Activated CD4-positive, alpha-beta T cell treated with anti-CD3 and anti-CD28 coated beads, Interleukin-2, amount 50 U/mL, for 24 hours (primary cell): ENCODE results near the gene KCNMA1.

Experiments
- DNase-seq, 2 donors: peaks; one replicate each; pipeline ENCODE4 v3.0.0-alpha.2; 2020; ENCODE audit warnings: low read depth in 1 of 2, low spot score in 1 of 2

Gene KCNMA1

DNA sequence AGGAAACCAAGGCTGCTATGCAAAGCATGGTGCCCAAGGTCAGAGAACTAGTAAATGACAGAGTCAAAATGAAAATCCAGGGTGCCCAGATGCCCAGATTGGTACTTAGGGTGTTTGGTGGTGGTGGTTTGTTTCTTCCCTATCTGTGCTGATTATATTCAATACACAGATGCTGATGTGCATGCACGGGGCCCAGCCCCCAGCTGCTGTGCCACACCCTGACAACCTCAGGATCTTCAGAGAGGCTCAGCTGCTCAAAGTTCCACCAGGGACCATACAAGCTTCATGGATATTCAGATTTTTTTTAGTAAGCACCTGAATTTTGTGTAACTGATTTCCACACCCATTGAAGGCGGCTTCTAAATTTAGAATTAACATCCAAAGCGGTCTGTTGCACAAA, 75.6 kb downstream of the KCNMA1 start:
- DNase-seq = no peak

DNA sequence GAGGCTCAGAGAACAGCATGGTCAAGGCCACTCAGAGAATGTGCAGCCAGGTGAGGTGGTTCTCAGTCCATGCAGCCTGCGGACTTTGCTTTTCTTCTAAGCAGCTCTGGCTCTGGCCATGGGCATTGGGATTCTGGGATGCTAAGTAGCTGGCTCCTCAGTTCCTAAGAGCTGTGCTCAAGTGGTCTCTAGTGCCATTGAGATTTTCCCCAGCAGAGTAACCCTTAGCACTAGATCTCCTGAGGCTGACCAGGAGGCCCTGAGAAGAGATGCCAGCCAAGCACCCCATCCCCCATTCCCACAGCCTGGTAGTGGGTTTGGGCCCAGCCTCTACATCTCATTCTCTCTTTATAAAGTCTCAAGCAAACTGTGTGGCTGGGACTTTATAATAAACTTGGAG, 77.1 kb downstream of the KCNMA1 start:
- no peak for DNase-seq

DNA sequence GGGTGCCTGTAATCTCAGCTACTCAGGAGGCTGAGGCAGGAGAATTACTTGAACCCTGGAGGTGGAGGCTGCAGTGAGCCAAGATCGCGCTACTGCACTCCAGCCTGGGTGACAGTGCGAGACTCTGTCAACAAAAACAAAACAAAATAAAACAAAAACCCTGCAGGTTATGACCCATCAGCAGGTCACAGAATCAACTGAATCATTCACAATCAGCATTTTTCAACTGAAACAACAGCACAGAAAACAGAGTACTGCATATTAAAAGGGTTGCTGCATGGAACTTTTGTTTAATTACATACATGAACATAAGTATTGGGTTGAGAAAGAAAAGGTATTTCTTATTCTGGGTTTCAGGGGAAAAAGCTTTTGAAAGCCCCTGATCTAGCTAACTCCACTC, 77.6 kb downstream of the KCNMA1 start:
- no peak for DNase-seq

DNA sequence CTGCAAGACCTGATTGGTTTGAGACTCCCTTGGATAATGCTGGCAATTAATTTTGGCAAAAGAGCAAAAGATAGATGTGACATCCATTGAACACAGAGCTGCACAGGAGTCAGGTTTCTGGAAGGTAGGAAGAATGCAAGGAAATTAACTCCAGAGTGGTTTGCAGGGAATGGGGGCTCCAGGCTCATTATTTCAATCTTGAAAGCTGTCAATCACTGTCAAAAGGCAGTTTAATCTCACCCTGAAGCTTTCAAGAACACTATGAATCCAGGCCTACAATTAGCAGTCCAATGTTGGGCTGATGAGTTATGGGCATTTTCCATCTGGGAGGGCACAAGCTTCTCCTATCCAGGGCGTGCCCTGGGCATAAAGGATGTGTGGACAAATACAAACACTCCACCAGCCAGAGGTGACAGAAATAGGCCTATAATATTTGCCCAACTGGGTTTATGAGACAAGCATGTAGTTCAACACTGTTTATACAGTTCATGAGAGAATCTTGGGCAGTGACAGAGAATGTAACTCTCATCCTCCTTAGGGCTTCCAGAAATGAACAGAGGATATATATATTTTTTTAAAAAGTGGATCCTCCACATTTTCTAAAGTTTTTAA, 80.5 kb downstream of the KCNMA1 start:
- no peak for DNase-seq

DNA sequence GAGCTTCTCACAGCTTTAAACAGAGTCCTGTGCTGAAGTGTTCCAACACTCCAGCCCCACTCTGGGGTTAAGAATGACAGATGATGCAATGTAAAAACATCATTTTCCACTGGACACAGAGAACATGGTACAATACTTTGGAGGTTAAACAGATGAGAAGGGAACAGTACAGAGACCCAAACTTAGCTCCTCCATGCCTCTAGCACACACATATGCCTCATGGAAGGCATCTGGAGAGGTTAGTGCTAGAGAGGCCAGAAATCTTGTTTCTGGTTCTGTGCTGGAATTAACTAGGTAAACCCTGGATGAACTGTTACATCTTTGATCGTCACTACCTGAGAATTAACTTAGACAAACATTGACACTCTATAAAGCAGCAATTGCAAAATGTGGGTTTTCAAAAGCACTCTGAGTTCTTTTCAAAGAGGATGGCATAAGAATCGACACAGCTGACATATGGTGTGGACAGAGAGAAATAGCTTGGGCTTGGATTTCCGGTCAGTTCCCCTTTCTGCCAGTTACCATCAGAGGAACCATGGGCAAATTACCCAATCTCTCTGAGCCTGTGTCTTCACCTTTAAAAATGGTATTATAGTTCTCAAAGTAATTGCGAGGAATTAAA, 81.9 kb downstream of the KCNMA1 start:
- DNase-seq = no peak

DNA sequence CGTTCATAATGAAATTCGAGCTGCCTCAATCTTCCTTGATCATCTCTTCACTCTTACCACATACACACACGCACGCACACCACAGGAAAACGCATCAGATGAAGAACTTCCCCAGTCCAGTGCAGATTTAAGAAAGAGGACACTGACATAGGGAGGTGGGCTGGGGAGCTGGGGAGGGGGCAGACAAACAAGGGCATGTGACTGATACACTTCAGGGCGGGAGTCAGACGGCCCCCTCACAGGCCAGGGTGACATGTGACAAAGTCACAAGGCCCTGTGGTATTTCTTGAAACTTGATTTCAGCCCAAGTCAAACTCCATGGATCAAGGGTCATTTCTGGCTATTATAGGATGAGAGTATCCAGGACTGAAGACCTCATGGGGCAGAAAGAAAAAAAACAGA, 82.6 kb downstream of the KCNMA1 start:
- DNase-seq = no peak

DNA sequence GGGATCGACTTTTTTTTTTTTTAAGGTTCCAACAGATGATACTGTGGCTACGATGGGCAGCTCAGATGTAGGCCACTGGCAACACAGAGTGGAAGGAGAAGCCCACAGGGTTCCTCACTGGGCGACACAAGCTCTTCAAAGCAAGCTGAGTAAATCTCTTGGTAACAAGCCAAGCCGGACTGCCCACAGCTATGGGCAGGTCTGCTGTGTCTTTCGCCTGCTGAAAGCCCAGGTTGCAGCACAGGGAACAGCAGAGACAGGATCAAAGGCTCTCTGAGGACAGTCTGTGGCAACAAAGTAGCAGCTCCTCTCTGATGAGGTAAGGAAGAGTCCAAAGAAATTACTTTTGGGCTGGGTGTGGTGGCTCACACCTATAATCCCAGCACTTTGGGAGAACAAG, 83.6 kb downstream of the KCNMA1 start:
- DNase-seq = no peak

DNA sequence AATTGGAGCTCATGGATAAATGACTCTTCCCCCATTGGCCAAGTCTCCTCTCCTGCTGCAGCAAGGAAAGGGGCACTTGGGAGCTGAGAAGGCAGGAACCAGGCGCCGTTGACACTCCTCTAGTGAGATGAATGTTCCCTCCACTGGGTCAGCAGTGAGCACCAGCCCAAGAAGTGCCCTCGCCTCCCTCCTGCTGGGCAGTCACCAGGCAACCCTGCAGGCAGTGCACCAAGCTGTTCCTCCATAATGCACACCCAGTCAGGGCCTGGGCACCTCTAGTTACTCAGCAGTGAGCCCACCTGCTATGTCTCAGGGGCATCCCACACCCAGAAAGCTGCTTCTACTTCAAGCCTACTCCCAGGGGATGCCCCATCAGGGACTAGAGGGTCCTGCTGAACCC, 84.3 kb downstream of the KCNMA1 start:
- no peak for DNase-seq

DNA sequence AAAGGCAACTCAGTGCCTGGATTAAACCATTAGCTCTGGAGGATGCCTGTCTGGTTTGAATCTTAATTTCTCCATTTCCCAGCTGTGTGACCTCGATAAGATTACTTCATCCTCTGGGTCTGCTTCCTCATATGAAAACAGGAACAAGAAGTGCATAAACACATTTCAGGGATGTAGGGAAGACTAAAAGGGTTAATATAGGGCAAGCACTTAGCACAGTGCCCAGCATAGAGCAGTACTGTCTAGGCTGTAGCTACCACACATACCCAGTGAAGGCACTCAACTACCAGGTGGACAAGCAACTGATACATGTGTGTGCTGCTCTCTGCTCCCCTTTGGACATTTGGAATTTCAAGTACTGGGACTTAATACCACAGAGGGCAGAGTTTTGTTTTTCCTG, 85.4 kb downstream of the KCNMA1 start:
- no peak for DNase-seq

DNA sequence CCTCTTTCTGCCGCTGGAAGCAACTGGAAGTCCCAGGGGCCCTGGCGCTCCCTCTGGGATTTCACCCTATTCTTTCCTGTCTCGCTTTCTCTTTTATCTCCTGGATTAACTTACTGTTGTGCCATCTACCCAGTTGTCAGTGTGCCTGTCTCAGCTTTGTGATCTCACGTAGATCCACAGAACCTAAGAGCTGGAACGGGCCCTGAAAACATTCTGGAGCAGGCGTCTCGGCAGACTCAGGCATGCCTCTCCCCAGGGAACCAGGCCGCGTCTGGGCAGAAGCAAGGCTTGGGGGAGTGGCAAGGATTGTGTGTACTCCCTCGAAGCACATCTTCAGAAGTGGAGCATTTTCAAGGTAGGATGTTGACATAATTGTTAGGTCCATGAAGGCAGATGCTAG, 87.2 kb downstream of the KCNMA1 start:
- no peak for DNase-seq

DNA sequence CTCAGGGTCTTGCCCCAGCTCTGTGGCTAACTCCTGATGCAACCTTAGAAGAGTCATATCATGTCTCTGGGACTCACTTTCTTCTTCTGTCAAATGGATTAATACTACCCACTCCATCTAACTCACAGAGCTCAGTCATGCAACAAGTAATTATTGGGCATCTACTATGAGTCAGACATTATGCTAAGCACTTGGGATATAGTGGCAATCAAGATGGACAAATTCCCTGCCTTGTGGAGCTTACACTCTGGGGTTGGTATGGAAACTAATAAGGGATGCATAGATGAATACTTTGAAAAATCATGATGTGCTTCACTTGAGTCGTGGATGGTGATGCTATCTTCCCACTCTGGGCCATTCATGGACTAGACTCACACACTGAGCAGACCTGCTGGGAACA, 88.9 kb downstream of the KCNMA1 start:
- DNase-seq = no peak

DNA sequence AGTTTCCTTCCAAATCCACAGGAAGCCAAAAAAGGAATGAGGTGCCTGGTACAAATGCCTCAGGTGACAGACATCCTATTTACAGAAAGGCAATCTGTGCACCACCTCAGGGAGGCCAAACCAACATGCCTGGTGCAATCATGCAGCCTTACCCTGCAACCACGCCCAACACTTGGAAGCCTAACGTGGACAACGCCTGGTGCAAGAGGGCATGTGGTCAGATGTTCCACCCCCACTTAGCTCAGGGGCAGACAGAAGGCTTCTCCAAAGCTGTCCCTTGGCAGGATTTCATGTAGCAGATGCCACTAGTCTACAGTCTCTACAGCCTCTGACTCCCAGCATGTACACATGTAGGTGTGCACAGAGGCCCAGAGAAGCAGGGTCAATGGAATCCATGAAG, 89.5 kb downstream of the KCNMA1 start:
- DNase-seq = no peak

DNA sequence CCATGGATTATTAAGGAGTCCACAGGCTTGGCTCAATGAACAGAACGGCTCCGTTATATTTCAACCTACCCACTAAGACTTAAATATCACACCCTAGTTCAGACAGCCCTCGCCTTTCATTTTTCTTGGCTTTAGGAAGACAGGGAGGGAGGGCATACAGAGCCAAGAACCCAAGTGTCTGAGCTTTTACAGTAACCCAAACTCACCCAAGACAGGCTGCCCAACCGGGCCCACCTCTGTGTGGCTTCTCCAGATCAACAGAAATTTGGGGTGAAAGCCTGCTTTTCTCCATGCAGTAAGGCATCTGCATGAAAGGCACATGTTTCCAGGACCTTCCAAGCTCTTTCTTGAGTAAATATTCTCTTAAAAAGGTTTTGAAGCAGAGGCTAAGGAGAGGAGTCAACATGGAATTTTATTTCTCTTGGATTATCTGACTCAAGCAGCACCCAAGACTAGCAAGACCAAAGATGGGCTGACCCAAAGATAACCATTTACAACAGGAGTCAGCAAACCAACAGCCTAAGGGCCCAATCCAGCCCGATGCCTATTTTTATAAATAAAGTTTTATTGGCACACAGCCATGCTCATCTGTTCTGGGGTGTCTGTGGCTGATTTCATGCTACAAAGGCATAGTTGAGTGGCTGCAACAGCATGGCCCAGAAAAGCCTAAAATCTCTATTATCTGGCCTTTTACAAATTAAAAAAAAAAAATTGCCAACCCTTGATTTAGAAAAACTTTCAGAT, 90.1 kb downstream of the KCNMA1 start:
- DNase-seq = no peak

DNA sequence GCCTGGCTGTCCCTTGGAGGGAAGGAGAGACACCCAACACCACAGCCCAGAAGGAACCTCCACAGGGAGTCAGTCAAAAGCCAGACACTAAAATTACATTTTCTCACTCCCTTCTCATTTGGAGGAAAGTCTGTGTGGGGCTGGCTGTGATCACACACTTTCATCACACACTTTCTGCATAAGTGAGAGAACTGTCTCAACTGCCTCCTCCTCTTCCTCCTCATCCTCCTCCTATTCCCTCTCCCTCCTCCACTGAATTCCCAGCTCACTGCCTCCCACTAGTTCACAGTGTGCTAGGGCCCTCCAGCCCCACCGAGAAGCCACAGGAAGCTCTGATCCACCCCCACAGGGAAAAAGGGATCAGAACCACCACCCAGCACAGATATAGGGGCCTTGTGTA, 91.6 kb downstream of the KCNMA1 start:
- DNase-seq = no peak

DNA sequence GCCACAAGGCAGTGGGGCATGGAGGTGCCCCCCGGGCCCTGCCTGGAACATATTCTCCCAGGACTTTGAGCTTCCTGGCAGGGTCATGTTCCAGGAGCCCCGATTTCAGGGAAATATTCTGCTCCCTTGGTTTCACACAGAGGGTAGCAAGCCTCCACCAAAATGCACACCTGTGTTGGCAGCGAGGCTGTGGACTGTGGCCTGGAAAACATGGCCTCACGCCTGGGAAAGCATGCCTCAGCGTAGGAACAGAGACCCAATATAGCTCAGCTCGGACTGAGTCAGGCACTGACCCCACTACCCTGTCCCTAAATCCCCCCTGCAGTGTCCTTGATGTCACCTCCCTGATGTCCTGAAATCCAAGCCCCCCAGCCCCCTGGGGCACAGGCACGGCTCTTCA, 92.0 kb downstream of the KCNMA1 start:
- DNase-seq = no peak

DNA sequence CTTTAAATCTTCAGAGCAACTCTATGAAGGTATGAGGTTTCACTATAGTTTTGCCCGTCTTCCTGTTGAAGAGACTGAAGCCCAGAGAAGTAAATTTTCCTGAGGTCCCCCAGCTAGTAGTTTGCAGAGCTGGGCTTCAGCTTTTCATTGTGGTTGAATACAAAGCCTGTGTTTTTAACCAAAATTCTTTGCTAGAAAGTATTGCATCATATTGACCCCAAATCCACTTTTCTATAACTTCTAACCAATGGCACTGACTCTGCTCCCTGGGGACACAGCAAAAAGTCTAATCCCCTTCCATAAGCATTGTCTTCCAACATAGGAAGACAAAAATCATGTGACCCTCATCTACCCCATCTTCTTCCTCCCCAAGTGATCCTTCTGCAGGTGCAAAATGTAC, 93.0 kb downstream of the KCNMA1 start:
- DNase-seq = no peak

DNA sequence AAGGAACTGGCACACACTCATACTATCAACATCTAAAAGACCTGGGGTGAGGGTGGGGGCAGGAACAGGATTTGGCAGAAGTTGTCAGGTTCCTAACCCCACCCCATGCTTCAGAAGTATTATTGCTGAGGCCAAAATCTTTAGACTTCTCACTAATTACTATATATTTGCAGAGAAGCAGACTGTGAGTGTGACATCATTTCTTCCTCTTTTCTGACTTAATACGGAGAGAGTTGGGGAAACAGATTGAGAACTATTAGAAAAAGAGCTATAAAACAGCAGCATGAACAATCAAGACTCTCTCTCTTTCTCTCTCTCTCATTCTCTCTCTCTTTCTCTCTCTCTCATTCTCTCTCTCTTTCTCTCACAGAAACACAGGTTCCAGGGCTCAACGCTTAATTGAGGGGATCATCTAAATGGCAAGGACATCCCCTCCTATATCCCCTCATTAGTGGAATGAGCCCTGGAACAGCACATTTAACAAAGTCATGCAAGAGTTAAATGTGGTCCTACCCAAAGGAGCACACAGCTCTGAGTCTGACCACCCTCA, 94.8 kb downstream of the KCNMA1 start:
- no peak for DNase-seq

DNA sequence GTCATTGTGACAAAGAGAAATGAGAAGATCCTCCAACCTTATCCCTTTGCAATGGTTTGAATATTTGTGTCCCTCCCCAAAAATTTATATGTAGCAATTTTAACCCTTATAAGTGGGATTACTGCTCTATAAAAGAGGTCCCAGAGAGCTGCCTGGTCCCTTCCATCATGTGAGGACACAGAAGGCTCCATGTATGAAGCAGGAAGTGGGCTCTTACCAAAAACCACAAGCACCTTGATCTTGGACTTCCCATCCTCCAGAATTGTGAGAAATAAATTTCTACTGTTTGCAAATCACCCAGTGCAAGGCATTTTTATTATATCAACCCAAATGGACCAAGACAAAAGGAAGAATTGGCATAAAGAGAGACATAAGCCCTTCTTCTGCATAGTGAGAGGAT, 95.7 kb downstream of the KCNMA1 start:
- DNase-seq = no peak

DNA sequence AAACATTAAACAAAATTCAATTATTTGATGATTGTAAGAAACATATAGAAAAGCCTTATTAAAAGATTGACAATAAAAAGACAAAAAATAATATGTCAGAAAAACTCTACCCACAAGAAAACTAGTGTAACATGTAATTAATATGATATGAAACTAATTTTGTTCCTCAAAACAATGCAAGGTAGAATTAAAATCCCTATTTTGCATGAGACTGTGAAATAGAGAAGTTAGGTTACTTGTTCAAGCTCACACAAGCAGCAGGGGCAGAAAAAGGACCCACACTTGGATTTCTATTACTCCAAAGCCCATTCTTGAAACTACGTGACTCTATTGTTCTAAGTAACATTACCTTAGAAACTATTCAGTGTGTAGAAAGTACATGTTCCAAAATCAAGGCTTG, 96.4 kb downstream of the KCNMA1 start:
- DNase-seq = no peak

DNA sequence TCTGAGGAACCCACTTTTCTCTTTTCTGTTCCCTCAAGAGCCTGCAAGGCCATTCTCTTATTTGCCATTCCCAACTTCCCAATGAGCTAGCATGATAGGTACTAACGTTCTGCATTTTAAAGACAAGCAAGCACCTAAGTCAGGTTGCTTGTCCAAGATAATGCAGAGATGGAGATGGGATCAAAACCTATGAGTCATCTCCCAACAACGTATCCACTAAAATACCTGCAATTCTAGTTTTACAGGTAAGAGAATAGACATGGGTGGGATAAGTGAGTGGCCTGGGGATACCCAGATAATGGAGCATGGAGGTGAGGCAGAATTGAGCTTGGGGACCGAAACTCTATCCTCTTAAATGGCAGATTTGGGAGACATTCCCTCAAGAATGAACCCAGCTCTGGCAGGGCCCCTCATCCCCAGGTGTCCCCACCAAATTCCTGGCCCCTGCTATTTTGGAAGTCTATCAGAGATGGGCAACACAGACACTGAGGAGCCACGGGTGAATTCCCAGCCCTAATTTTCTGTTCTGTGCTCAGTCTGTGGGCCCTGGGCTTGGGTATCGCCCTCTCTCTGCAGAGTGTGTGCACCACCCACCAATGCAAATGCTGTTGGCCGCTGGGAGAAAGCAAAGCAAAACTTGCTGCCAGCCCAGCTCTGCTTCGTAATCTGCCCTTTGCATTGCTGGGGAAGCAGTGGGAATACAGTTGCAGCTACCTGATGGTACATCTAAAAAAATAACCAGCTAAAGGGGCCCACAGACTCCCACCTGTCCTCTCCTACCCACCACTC, 98.3 kb downstream of the KCNMA1 start:
- no peak for DNase-seq

DNA sequence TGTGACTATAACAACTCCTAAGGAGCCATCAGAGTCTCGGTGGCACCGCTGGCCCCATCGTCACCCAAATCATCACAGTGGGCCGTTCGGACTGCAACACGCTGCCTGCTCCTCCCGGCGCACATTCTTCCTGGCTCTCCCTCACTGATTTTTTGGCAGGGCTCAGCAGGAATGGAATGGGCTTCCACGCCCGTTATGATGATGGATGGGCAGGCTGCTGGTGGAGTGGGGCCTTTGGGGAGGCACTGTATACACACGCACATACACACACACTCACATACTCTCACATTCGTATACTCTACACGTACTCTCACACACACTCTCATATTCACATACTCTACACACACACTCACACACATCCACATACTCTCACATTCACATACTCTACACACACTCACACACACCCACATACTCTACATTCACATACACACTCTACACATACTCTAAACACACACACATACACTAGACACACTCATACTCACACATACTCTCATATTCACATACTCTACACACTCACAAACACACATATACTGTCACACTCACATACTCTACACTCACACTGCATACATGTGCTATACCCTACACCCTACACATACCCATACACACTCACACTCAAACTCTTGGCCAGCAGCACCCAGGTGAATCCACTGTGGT, 99.8 kb downstream of the KCNMA1 start:
- no peak for DNase-seq
